ENCODE results near the gene PRSS48.

PRSS48 gene

DNA sequence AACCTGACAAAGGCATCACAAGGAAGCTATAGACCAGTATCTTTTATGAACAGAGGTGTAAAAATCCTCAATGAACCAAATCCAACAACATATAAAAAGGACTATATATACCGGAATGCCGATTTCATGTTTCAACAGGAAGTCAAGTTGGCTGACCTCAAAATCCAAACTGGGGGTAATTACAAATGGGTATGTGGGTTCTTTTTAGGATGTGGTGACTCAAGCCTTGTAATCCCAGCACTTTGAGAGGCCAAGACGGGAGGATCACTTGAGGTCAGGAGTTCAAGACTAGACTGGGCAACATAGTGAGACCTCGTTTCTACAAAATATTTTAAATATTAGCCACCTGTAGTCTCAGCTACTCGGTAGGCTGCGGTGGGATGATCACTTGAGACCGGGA is 10.4 kb downstream of the PRSS48 start:
- Histone ChIP-seq H3K27me3 (ENCODE audit: insufficient read depth, low read length) (no peaks in the 10 kb centered on the region), H3K36me3 (ENCODE audit: insufficient read depth, low read length) (no peaks in the 10 kb centered on the region), H2AFZ (ENCODE audit: low read length) (no peak overlapping the region), H3K4me2 (ENCODE audit: low read length) (no peak overlapping the region), H3K4me3 (ENCODE audit: low read depth, low read length, poor library complexity, severe bottlenecking) (no peak overlapping the region), H3K27ac (ENCODE audit: low read depth, low read length, poor library complexity, severe bottlenecking) (no peak overlapping the region), H3K9me2 (ENCODE audit: low read depth, low read length) (no peaks in the 10 kb centered on the region), H3K4me1 (ENCODE audit: insufficient read depth, low read length, severe bottlenecking) (no peaks in the 10 kb centered on the region), H4K20me1 (ENCODE audit: insufficient read depth, low read length) (no peaks in the 10 kb centered on the region), H3F3A (ENCODE audit: insufficient read depth, low read length) (no peaks in the 10 kb centered on the region), H3K79me2 (ENCODE audit: insufficient read depth, low read length) (no peaks in the 10 kb centered on the region), H3K9ac (ENCODE audit: low read length) (no peak overlapping the region), H3K9me3 (ENCODE audit: low read length) (no peaks in the 10 kb centered on the region)
- TF ChIP-seq EZH2 (IDR thresholded peaks at IDR 0.05; ENCODE audit: borderline replicate concordance, low read length), result no peak
- TF ChIP-seq, protein P1, sequence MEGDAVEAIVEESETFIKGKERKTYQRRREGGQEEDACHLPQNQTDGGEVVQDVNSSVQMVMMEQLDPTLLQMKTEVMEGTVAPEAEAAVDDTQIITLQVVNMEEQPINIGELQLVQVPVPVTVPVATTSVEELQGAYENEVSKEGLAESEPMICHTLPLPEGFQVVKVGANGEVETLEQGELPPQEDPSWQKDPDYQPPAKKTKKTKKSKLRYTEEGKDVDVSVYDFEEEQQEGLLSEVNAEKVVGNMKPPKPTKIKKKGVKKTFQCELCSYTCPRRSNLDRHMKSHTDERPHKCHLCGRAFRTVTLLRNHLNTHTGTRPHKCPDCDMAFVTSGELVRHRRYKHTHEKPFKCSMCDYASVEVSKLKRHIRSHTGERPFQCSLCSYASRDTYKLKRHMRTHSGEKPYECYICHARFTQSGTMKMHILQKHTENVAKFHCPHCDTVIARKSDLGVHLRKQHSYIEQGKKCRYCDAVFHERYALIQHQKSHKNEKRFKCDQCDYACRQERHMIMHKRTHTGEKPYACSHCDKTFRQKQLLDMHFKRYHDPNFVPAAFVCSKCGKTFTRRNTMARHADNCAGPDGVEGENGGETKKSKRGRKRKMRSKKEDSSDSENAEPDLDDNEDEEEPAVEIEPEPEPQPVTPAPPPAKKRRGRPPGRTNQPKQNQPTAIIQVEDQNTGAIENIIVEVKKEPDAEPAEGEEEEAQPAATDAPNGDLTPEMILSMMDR (IDR thresholded peaks at IDR 0.05; ENCODE audit: low read length), result no peak

DNA sequence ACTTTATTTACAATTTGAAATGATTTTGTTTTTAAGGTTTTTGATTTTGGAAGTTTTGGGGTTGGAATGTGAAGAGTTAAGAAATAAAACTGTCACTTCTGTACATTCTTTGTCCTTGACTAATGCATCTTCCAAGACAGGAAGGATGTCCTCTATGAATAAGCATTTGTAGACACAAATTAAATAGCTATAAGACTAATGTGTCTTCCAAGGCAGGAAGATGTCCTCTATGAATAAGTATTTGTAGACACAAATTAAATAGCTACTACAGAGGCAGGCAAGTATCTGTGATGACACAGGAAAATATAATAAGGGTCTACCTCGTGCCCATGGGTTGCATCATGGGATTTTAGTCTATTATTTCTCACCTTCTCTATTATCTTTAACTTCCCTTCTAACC is 14.5 kb downstream of the PRSS48 start:
- no peaks in the 10 kb centered on the region for H3K27me3 ChIP-seq (ENCODE audit: insufficient read depth, low read length)
- TF ChIP-seq, protein P1 (IDR thresholded peaks at IDR 0.05; ENCODE audit: low read length), result no peak
- TF ChIP-seq EZH2 (IDR thresholded peaks at IDR 0.05; ENCODE audit: borderline replicate concordance, low read length), result no peak
- H3K9me2 ChIP-seq (ENCODE audit: low read depth, low read length), result no peaks in the 10 kb centered on the region
- H3K79me2 ChIP-seq (ENCODE audit: insufficient read depth, low read length), result no peaks in the 10 kb centered on the region
- H3K4me3 ChIP-seq (ENCODE audit: low read depth, low read length, poor library complexity, severe bottlenecking), result no peak overlapping the region
- H3F3A ChIP-seq (ENCODE audit: insufficient read depth, low read length), result no peaks in the 10 kb centered on the region
- H3K9me3 ChIP-seq (ENCODE audit: low read length), result no peaks in the 10 kb centered on the region
- no peak overlapping the region for H3K9ac ChIP-seq (ENCODE audit: low read length)
- no peaks in the 10 kb centered on the region for H4K20me1 ChIP-seq (ENCODE audit: insufficient read depth, low read length)
- no peaks in the 10 kb centered on the region for H3K4me1 ChIP-seq (ENCODE audit: insufficient read depth, low read length, severe bottlenecking)
- H3K4me2 ChIP-seq (ENCODE audit: low read length), result no peak overlapping the region
- no peak overlapping the region for H2AFZ ChIP-seq (ENCODE audit: low read length)
- H3K27ac ChIP-seq (ENCODE audit: low read depth, low read length, poor library complexity, severe bottlenecking), result no peak overlapping the region
- H3K36me3 ChIP-seq (ENCODE audit: insufficient read depth, low read length), result no peaks in the 10 kb centered on the region

DNA sequence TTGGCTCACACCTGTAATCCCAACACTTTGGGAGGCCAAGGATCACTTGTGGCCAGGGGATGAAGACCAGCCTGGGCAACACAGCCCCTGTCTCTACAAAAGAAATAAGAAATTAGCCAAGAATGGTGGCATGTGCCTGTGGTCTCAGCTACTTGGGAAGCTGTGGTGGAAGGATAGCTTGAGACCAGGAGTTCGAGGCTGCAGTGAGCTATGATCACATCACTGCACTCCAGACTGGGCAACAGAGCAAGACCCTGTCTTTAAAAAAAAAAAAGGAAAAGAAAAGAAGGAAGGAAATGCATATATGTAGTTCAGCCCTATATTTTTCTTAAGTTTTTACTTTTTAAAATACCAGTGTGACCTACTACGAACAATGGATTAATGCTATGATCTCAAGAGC is 15.1 kb downstream of the PRSS48 start:
- H3K4me2 ChIP-seq (ENCODE audit: low read length), result no peak overlapping the region
- no peaks in the 10 kb centered on the region for H3K9me3 ChIP-seq (ENCODE audit: low read length)

More for the DNA sequence above, 15.1 kb downstream of the PRSS48 start:
- no peaks in the 10 kb centered on the region for H3K79me2 ChIP-seq (ENCODE audit: insufficient read depth, low read length)
- no peaks in the 10 kb centered on the region for H3K4me1 ChIP-seq (ENCODE audit: insufficient read depth, low read length, severe bottlenecking)
- H4K20me1 ChIP-seq (ENCODE audit: insufficient read depth, low read length), result no peaks in the 10 kb centered on the region
- TF ChIP-seq, protein P1 (IDR thresholded peaks at IDR 0.05; ENCODE audit: low read length), result no peak
- no peak for TF ChIP-seq EZH2 (IDR thresholded peaks at IDR 0.05; ENCODE audit: borderline replicate concordance, low read length)
- no peaks in the 10 kb centered on the region for H3K36me3 ChIP-seq (ENCODE audit: insufficient read depth, low read length)
- H3F3A ChIP-seq (ENCODE audit: insufficient read depth, low read length), result no peaks in the 10 kb centered on the region
- H3K9me2 ChIP-seq (ENCODE audit: low read depth, low read length), result no peaks in the 10 kb centered on the region
- H2AFZ ChIP-seq (ENCODE audit: low read length), result no peak overlapping the region
- no peak overlapping the region for H3K4me3 ChIP-seq (ENCODE audit: low read depth, low read length, poor library complexity, severe bottlenecking)
- H3K27ac ChIP-seq (ENCODE audit: low read depth, low read length, poor library complexity, severe bottlenecking), result no peak overlapping the region
- H3K9ac ChIP-seq (ENCODE audit: low read length), result no peak overlapping the region
- H3K27me3 ChIP-seq (ENCODE audit: insufficient read depth, low read length), result no peaks in the 10 kb centered on the region

All from OCI-LY1 (cell line).